Epidermal melanocyte (primary cell): ENCODE measurements around the gene SLC2A10.

Source experiments
- DNase-seq: peaks from one replicate; pipeline ENCODE4 v3.0.0; 2011; ENCODE audit warnings: low spot score; ENCODE audit not compliant: insufficient read length

The SLC2A10 gene

DNA sequence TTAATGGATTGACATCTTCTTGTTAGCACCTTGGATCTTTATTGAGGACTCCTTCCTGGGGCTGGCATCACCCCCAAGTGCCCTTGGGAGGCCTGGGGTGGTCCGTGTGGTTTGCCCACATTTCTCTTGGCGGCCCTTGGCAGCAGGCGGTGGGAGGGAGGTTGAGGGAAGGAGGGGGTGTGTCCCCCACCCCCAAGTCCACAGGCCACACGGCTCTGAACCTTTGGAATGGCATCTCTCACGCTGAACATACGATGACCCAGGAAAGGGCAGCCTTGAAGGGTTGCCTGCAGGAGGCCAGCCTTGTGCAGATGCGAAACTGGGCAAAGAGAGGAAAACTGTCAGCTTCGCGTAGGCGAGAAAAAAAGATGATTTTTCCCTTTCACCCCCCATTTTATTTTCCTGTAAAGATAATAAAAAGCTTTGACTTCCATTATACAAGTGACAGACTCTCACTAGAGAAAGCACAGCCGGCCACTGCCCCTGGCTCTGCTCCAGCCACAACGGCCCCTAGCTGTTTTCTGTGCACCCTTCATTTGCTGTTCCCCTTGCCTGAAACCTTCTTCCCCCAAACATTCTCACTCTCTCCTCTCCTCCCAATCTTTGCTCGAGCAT lies 56.2 kb downstream of the SLC2A10 start:
- no peak for DNase-seq

DNA sequence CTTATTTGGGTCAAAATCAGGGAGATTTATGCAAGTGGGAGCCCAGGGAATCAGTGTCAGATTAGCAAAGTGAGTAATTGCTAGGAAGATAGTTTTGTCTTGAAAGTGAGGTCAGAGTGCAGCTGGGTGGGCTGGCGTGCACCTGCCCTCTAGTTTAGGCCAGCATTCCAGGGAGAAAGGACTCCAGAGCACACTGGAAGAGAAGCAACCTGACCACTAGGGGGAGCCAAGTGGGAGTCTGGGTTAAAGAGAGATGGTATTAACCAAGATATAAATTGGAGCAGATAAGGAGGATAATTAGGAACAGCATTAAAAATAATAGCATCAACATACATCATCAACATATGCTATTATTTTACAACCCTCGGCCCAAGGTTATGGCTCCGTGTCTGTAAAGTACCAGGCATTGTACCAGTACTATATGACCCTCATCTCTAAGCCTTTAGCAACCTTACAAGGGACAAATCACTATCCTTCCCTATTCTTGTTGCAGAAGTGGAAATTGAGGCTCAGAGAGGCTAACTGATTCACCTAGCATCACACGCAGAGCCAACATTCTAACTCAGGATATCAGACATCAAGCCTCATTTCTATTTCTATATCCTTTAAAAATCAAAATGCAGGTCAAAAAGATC lies 57.8 kb downstream of the SLC2A10 start:
- DNase-seq = no peak

DNA sequence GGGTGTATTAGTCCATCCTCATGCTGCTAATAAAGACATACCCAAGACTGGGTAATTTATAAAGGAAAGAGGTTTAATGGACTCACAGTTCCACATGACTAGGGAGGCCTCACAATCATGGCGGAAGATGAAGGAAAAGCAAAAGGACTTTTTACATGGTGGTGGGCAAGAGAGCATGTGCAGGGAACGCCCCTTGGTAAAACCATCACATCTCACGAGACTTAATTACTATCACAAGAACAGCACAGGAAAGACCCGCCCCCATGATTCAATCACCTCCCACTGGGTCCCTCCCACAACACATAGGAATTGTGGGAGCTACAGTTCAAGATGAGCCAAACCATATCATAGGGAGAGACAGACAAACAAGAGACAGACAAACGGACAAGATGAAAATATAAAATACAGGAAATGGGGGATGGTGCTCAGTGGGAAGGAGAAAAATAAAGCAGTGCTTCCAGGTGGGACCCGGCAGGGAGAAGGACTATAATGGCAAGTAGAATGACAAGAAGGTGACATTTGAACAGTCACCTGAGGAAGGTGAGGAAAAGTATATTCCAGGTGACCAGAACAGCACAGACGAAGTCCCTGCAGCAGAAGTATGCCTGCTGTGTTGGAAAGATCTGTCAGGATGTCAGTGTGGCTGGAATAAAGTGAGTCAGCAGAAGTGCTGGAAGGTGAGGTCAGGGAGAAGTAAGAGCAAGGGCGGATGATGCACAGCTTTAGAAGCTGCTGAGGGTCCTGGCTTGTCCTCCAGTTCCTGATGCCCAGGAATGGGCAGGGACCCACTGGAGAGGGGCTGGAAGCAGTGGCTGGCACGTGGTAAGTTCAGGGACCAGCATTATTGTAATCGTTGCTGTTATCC lies 61.1 kb downstream of the SLC2A10 start:
- no peak for DNase-seq

DNA sequence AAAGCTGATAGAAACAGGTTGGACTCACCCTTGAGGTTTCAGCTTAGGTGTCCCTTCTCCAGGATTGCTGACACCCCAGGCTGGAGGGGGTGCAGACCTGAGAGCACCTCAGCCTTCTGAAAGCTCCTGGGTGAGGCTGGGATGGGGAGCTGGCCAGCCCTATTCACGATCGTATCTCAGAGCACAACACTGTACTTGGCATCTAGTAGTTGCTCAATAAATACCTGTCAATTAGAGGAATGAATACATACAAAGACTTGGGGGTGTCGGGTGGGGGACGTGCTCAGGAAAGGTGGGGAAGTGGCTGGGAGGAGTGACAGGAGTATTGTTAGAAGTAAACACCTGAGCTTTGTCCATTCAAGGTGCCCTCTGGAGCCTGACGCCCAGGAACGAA lies 61.7 kb downstream of the SLC2A10 start:
- no peak for DNase-seq

DNA sequence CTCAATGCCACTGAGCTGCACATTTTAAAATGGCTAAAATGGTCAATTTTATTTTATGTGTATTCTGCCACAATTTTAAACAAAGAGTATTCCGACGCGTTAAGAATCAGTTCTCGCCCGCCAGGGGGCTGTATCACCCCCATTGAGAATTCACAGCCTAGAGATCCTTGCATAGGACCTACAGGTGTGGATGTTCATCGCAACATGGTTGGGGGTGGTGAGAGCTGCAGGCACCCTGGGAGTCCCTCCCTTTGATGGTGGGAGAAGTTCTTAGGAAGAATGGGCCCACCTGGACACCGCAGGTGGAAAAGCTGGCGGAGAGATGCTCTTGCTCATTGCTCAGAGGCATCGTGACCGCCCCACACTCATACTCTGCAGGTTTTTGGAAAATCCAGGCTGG lies 63.5 kb downstream of the SLC2A10 start:
- no peak for DNase-seq

- DNase-seq = no peak
Measured at GRCh38 chr20:46773680-46774079, 64.2 kb downstream of the SLC2A10 start.

DNA sequence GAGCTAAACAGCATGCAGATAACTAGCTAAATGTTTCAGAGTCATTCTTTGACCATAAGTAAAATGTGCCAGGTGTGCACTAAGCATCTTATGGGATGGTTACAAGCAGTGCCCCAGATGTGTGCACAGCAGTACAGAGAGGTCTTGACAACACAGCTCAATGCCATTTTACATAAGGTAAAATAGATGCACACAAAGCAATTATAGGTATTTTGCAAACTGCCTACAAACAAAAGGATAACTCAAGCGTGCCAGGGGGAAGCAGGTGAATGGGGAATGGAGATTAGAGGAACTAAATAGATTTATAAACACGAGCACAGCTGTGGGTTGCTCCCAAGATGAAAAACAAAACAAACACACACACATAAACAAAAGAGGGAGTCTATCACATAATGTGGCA lies 64.8 kb downstream of the SLC2A10 start:
- DNase-seq = no peak

DNA sequence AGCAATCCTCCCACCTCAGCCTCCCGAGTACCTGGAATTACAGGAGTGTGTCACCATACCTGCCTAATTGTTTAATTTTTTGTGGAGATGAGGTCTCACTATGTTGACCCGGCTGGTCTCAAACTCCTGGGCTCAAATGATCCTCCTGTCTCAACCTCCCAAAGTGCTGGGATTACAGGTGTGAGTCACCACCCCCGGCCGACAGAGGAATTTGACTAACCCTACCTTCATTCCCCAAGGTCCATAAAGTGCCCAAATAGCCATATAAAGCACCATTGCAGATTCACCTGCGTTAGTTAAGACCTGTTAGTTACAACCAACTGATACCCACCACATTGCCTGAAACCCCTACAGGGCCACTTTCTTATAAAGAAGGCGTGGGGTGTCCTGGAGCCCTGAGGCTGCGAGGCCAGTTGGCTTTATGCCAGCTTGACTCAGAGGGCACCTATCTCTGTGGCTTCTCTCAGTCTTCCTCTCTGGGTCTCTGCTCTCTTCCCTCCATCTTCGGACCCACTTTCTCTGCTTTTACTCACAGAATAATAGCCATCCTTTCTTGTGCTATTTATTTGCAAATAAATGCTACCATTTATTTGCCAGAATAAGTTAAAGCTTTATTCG lies 65.6 kb downstream of the SLC2A10 start:
- DNase-seq = no peak

GRCh38 chr20:46775806-46776205 lies 66.4 kb downstream of the SLC2A10 start:
- no peak for DNase-seq

GRCh38 chr20:46777331-46777730 lies 67.9 kb downstream of the SLC2A10 start:
- DNase-seq = no peak

DNA sequence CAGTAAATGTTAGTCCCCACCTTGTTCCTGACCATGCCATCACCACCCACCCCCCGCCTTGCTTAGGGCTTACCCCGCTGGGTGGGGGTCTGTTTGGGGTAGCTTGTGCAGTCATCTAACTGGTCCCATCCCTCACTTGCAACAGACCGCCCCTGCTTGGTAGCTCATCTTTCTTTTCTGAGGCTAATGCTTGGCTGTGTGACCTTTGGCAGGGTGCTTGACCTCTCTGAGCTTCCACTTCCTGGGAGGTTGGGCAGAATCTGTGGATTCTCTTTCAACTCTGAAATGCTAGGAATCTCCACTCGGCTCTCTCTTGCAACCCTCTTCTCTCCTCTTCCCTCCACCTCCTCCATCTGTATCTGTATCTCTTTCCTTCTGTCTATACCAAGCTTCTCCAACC lies 70.4 kb downstream of the SLC2A10 start:
- DNase-seq = no peak

DNA sequence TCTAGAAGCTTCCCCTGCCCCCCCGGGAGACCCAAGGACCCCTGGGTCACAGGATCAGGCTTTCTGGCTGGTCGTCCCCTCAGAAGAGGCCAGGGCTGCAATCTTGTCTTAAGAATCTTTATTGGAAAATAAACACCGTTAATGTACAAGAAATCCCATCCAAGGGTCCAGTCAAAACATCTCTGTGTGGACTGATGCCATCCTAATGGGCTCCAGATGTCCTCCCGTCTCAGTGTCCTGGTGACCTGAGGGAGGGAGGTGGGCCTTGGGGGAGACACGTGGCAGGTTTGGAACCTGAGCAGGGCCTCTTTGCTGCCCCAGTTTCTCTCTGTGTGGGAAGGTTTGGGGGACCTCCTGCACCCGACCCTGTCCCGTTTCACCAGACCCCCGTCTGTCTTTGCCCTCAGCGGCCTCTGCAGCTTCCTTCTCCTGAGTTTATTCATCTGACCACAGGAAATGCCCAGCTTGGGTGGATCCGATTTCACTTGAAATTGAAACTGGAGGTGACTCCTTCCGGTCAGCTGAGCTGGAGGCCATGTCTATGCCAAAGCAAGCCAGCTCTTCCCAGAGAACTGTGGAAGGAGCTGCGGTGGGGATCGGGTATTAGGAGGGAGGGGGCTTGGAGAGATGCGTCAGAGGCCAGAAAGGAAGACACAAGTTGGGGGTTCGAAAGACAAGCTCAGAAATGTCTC lies 75.1 kb downstream of the SLC2A10 start:
- DNase-seq = no peak
